Heart left ventricle (tissue), 13 donors: ENCODE measurements around the gene CHST11.

ENCODE experiments used
- CTCF ChIP-seq, 12 donors: fragments of 200-600 bp; sonication (generic) in 4 of 12; IDR thresholded peaks; one replicate each; pipeline versions ENCODE4 v1.5.0 to v1.8.0; 2018 to 2022; ENCODE audit warnings: antibody characterized with exemption in 12 of 12, mild to moderate bottlenecking in 5 of 12
- POLR2A ChIP-seq, 2 donors: fragments of 450-650 bp; IDR thresholded peaks; one replicate each; pipeline ENCODE4 v1.6.1; 2017; ENCODE audit warnings: antibody characterized with exemption in 2 of 2, mild to moderate bottlenecking in 2 of 2, moderate library complexity in 2 of 2
- donor health status: ischemic (EF 13 %, LVEDD 7.1; RV severe dilation, severe dysfunction).
- donor health status: DM: no; HTN: yes; CAD: no.
- donor health status: DM: no; HTN: no; CAD: no.
- donor health status: ischemic (EF 25% LVEDD 6.9; RV normal size, moderate dysfunction).
- donor health status: ischemic (EF 25% LVEDD 5.7; RV mildly dilated, moderate dysfunction).
- donor health status: ischemic (EF 35%, LVEDD 5.7; RV mildly dilated, moderate dysfunction).
- donor health status: nonischemic (EF 11% LVEDD 7.7; RV severe dilation, severe dysfunction).
- donor health status: DM: yes; HTN: yes; CAD: no.
- donor health status: PGD.
- donor health status: ischemic (EF 29% LVEDD 5.4; RV normal size, mild dysfunction).
- donor health status: nonischemic (EF 23%, LVEDD 6.1; RV moderate dilation, normal function).

GRCh38 chr12:104707794-104708558 lies 251.2 kb downstream of the CHST11 start:
- no peak for TF ChIP-seq POLR2A (IDR thresholded peaks at IDR 0.05)
- TF ChIP-seq CTCF (IDR thresholded peaks at IDR 0.05), result no peak
